GM21447 (cell line): ENCODE measurements around the gene TACR1.
"Not testable (repeated sequence)": the region's sequence is repeated elsewhere in the genome, so short reads cannot be mapped to it uniquely, and the experiment has no call there.

Experiments
- ATAC-seq: cut with Tn5 transposase; IDR thresholded peaks from one replicate; pipeline ENCODE4 v1.9.1; 2021; ENCODE audit not compliant: unreplicated experiment

Gene TACR1

DNA sequence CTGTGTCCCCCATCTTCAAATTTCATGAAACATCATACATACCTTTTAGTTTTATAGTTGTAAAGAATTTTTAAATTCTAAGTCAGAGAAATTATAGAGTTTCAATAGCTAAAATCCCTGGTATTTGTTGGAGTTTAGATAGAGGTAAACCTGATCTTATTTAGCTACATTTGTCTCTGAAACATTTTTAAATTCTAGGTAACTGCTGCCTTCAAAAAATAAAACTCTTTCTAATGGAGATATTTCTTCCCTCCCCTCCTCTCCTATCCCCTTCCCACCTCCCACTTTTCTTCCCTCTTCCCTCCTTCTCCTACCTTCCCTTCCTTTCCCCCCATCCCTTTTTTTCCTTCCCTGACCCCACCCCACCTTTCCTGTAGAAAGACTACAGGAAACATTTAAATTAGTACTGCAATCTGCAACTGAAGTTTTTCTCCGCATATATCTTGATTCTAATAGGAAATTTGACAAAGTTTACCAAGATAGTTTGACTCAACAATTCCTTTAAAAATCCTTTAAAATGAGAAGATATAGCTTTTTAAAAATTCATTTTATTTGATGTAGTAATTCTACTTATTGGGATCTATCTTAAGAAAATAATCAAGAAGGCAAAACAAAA lies 4.1 kb downstream of the TACR1 start:
- no peak for ATAC-seq

- ATAC-seq, result no peak
Measured at GRCh38 chr2:75194184-75194868, 5.0 kb downstream of the TACR1 start.

GRCh38 chr2:75192496-75192895 lies 6.8 kb downstream of the TACR1 start:
- ATAC-seq, result no peak

DNA sequence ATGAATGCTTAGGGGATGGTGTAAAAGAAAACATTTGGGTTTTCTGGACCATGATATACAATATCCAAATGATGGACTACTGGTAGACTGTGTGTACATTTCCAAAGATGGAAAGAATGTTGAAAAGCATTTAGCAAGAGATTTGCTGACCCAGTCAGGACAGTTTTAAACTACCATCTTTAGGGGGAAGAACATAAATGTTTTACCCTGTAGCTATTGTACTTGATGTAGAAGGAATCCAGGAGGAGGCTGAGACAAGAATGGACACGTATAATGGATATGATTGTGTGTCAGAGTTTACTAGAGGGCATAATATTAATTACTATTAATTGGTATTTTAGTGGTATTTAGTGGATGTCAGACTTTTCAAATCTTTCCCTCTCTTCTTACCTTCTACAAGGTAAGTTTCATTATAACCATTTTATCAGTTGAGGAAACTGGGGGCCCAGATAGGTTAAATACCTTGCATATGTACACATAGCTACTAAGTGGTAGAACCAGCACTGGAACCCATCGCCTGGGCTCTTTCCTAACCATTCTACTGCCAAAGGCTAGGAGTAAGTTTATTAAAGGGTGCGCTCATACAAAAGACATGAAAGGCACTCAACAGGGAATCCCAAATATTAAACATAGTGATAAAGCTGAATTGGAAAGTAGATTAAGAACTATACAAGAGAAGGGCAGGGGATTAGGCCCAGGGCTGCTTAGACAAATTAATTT lies 8.9 kb downstream of the TACR1 start:
- no peak for ATAC-seq

GRCh38 chr2:75186821-75187220 lies 12.5 kb downstream of the TACR1 start:
- no peak for ATAC-seq

GRCh38 chr2:75182606-75183005 lies 16.7 kb downstream of the TACR1 start:
- no peak for ATAC-seq

DNA sequence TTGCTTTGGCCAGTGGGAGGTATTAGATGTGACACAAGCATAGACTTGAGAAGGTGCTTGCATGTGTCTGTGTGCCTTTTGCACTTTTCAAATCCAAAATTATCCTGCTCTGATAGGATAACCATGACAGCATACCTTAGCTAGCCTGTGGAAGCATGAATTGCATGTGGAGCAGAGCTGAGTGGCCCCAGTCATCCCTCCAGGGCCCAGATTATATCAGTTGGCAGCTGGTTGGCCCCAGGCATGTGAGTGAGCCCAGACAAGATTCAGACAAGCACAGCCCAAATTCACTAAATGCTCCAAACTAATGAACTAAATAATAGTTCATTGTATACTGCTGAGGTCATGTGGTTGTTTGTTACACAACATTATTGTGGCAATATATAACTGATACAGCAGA lies 18.8 kb downstream of the TACR1 start:
- no peak for ATAC-seq

DNA sequence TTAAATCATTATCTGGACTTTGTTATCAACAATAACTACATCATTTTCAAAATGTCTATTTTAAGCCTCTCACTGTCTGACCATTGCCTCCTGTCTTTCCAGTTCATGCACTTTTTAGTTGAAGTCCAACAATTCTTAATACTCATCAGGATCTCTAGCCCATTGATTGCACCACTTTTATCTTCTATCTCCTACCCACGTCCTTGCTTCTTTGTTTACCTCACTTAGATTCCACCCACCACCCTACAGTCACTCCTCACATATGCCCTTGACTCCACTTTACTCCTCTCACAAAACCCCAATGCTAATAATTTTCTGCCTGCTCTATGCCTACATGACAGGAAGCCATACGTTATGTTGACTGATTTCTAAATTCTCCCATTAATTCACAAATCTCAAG lies 21.9 kb downstream of the TACR1 start:
- no peak for ATAC-seq

GRCh38 chr2:75175456-75175855 lies 23.9 kb downstream of the TACR1 start:
- no peak for ATAC-seq

GRCh38 chr2:75174981-75175380 lies 24.3 kb downstream of the TACR1 start:
- no peak for ATAC-seq

- ATAC-seq, result no peak
Measured at GRCh38 chr2:75174519-75174918, 24.8 kb downstream of the TACR1 start.

- no peak for ATAC-seq
Measured at GRCh38 chr2:75173740-75174139, 25.6 kb downstream of the TACR1 start.

DNA sequence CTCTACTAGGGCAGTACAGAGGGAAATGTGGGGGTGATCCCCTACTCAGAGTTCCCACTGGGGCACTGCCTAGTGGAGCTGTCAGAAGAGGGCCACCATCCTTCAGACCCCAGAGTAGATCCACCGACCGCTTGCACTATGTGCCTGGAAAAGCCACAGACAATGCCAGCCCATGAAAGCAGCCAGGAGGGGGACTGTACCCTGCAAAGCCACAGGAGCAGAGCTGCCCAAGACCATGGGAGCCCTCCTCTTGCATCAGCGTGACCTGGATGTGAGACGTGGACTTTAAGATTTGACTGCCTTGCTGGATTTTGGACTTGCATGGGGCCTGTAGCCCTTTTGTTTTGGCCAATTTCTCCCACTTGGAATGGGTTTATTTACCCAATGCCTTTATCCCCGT lies 27.9 kb downstream of the TACR1 start:
- not testable (repeated sequence) for ATAC-seq

DNA sequence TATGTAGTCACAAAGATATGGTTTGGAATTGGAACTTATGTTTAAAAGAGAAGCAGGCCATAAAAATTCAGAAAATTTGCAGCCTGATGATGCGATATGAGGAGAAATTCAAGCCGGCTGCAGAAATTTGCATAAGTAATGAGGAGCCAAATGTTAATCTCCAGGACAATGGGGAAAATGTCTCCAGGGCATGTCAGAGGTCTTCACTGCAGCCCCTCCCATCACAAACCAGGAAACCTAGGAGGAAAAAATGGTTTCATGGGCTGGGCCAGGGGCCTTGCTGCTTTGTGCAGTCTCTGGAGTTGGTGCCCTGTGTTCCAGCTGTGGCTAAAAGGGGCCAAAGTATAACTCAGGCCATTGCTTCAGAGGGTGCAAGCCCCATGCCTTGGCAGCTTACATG lies 28.4 kb downstream of the TACR1 start:
- ATAC-seq, result no peak

DNA sequence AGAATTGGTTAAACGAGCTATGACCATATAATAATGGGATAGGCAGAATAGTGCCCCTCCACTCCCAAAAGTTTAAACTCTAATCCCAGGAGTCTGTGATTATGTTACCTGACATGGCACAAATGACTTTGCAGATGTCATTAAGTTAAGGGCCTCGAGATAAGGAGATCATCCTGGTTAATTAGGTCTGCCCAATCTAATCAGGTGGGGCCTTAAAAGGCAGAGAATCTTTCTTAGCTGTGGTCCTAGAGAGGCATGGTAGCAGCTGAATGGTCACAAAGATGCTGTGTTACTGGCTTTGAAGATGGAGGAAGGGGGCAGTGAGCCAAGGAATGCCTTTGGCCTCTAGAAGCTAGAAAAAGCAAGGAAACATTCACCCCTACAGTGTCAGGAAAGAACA lies 31.1 kb downstream of the TACR1 start:
- no peak for ATAC-seq

GRCh38 chr2:75166491-75166890 lies 32.8 kb downstream of the TACR1 start:
- no peak for ATAC-seq

DNA sequence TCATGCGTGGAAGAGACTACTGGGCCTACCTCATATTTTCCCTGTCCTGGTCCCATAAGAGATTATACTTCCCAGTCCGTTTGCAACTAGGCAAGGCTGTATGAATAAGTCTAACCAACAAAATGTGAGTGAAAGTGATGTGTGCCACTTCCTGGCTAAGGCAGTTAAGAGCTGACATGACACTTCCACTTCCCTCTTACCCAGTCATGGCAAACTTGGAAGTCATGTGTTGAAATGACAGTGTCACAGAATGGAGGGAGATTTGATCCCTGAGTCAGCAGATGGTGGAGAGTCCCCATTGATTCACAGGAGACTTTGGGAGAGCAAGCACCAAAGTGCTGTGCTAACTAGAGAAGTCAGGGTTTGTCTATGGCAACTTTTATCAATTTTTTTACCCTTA lies 36.4 kb downstream of the TACR1 start:
- no peak for ATAC-seq

DNA sequence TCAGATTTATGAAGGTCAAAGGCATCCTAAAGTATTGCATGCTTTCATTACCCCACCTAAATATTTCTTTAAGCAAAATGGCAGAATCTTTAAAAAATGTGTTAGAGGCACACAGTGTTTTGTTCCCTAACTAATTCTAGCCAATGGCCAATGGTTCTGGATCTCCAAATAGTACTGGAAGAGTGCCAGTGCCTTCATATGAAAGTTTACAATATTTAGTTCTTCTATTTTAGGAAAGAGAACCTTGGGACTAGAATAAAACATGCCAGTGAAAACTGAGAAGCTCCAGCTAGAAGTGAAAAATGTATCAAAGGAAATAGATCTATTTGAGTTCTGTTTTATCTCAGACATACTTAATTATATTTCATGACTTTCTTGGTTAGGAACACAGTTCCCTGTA lies 37.1 kb downstream of the TACR1 start:
- ATAC-seq, result no peak

- no peak for ATAC-seq
Measured at GRCh38 chr2:75157435-75157834, 41.9 kb downstream of the TACR1 start.

DNA sequence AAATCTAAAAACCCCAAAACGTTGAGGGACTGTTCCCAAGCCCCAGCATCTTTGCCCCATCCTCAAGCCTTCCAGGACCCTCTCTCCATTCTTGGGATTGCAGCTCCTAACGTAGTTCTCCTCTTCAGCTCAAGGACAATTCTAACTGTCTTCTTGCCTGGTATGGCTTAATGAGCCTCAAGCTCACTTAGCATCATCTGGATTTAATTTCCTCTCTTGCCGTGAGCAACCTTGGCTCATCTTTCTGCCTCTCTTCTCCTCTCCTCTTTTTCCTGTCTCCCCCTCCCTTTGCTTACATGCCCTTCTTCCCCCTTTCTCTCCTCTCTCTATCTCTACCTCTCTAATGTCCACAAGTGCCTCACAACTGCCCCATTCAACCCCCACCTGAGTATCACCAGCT lies 44.2 kb downstream of the TACR1 start:
- no peak for ATAC-seq

- ATAC-seq, result no peak
Measured at GRCh38 chr2:75153221-75153620, 46.1 kb downstream of the TACR1 start.

- not testable (repeated sequence) for ATAC-seq
Measured at GRCh38 chr2:75152243-75152642, 47.1 kb downstream of the TACR1 start.
